Activated CD8-positive, alpha-beta memory T cell treated with anti-CD3 and anti-CD28 coated beads, Interleukin-2, amount 50 U/mL, for 48 hours (primary cell): ENCODE data around the gene KIAA0319L.

Source experiments
- DNase-seq: peaks from one replicate; pipeline ENCODE4 v3.0.0-alpha.2; 2020

The KIAA0319L gene

GRCh38 chr1:35439626-35440025 is 117.6 kb downstream of the KIAA0319L start:
- no peak for DNase-seq

GRCh38 chr1:35437200-35437599 is 120.0 kb downstream of the KIAA0319L start:
- no peak for DNase-seq

GRCh38 chr1:35436078-35436477 is 121.1 kb downstream of the KIAA0319L start:
- no peak for DNase-seq

- DNase-seq, result no peak
These were observed 122.5 kb downstream of the KIAA0319L start for GRCh38 chr1:35434703-35435102.

GRCh38 chr1:35433714-35434113 is 123.5 kb downstream of the KIAA0319L start:
- DNase-seq, result no peak

- DNase-seq, result no peak
These were observed 125.0 kb downstream of the KIAA0319L start for GRCh38 chr1:35432231-35432630.

- DNase-seq, result no peak
These were observed 126.0 kb downstream of the KIAA0319L start for GRCh38 chr1:35431173-35431599.

- no peak for DNase-seq
These were observed 126.4 kb downstream of the KIAA0319L start for GRCh38 chr1:35430762-35431161.

GRCh38 chr1:35428360-35428759 is 128.8 kb downstream of the KIAA0319L start:
- DNase-seq, result no peak

- no peak for DNase-seq
These were observed 131.1 kb downstream of the KIAA0319L start for GRCh38 chr1:35426097-35426586.

- DNase-seq, result no peak
These were observed 148.3 kb downstream of the KIAA0319L start for GRCh38 chr1:35408925-35409324.

- DNase-seq, result no peak
These were observed 149.5 kb downstream of the KIAA0319L start for GRCh38 chr1:35407743-35408142.

- DNase-seq, result no peak
These were observed 151.1 kb downstream of the KIAA0319L start for GRCh38 chr1:35406103-35406502.

GRCh38 chr1:35401049-35401448 is 156.2 kb downstream of the KIAA0319L start:
- no peak for DNase-seq

- DNase-seq, result no peak
These were observed 158.5 kb downstream of the KIAA0319L start for GRCh38 chr1:35398739-35399138.

- no peak for DNase-seq
These were observed 162.8 kb downstream of the KIAA0319L start for GRCh38 chr1:35394386-35394785.

GRCh38 chr1:35390600-35391494 is 166.4 kb downstream of the KIAA0319L start:
- DNase-seq, result no peak

GRCh38 chr1:35386959-35387358 is 170.2 kb downstream of the KIAA0319L start:
- DNase-seq, result no peak

GRCh38 chr1:35386290-35386689 is 170.9 kb downstream of the KIAA0319L start:
- DNase-seq, result no peak
